ENCODE results near the gene ZC3H18.

GRCh38 chr16:88553739-88554138 is 16.5 kb upstream of the ZC3H18 start:
- no peak for TF ChIP-seq CTCF (IDR thresholded peaks at IDR 0.05; ENCODE audit: low read length)
- TF ChIP-seq EZH2 (optimal IDR thresholded peaks at IDR 0.05; ENCODE audit: low read depth, low read length), result no peak

Measured in MM.1S (cell line).